Measurements from ENCODE around the gene TRIM26.

- TF ChIP-seq ZNF565 (CRISPR knock-in tag; conservative IDR thresholded peaks at IDR 0.05; ENCODE audit: low read depth) (no peak), ZC3H10 (CRISPR knock-in tag; IDR thresholded peaks at IDR 0.05) (no peak)
Measured at GRCh38 chr6:30156774-30157173, 56.4 kb downstream of the TRIM26 start.
